Effector CD8-positive, alpha-beta T cell (primary cell): ENCODE results near the gene GRAP.

ENCODE experiments used
- DNase-seq: peaks from one replicate; lab custom pipeline; 2025; lab: John Stamatoyannopoulos, UW

Gene GRAP

DNA sequence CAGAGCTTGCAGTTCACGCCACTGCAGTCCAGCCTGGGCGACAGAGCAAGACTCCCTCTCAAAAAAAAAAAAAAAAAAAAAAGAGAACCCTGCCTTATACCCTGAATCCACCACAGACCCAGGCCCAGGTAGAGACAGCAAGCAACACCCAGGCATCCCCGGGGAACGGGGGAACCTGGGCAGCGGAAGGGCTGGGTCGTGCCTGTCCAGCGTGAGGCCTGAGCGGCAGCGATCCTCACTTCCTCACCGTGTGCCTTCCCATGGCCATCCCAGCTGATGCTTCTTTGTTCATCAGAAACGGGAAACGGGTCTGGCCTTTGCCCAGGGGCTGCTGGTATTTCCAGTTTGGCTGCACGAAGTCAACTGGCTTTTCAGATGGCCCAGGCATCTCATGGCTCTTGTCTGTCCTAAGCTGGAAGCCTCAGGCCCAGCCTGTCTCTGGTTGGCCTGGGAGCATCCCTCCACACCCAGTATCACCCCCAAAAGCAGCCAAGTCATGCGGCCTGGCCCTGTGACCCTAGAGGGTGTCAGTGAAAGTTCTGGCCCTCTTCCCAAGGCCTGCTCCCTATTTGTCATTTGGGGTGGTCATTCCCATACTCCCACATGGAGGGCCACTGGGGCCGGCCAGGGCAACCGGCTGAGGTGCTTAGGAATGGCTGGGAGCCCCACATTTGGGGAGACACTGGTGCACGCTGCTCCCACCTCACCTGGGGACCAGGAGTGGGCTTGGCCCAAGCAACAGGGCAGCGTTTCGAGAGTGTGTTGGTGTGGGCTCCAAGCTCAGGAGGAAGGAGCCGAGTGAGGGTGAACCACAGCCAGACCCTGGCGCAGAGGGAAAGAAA lies 62.3 kb downstream of the GRAP start:
- no peak for DNase-seq

DNA sequence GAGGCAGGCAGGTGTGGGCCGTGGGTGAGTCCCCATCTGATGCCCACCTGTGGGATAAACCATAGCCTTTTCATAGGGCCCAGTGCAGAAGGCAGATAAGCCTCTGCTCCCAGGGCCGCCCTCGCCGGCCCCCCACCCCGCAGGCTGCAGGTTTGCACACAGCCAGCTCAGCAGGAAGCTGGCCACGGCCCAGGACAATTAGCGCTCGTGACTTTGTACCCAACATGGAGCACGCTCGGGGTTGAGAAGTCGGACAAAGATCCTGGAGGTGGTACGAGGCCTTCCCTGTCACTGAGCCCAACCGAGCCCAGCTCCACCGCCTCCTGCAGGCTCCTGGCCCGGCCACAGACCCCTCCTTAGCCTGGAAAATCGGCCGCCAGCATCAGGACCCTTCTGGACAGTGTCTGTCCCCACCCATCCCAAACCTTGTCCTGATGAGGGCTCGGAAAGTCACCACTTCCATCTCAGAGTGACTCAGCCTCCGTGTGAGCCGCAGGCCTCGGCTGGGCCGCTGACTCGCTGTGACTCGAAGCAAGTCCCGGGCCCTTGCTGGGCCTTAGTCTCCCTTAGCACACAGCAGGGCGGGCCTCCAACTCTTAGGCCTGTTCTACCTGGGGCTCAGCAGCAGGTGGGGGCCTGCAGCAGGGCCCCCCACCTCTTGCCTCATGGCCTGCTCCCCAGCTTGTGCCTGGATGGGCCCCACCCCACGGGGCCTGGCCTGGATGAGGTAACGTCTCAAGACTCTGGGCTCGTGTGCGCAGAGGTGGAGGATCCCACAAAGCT lies 64.9 kb downstream of the GRAP start:
- DNase-seq, result no peak

DNA sequence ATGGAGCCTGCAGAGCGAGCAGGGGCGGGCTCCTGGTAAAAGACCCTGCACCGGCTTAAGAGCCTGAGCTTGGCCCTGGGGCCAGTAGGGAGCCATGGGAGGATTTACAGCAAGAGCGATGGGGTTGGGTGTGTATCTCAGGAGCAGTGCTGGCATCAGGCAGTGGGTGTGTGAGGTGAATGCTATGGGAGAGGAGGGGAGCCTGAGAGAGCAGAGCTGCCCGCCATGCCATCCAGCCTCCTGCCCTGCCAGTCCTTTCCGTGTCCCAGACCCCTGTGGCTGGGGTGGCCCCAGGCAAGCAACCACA lies 65.5 kb downstream of the GRAP start:
- DNase-seq, result no peak

DNA sequence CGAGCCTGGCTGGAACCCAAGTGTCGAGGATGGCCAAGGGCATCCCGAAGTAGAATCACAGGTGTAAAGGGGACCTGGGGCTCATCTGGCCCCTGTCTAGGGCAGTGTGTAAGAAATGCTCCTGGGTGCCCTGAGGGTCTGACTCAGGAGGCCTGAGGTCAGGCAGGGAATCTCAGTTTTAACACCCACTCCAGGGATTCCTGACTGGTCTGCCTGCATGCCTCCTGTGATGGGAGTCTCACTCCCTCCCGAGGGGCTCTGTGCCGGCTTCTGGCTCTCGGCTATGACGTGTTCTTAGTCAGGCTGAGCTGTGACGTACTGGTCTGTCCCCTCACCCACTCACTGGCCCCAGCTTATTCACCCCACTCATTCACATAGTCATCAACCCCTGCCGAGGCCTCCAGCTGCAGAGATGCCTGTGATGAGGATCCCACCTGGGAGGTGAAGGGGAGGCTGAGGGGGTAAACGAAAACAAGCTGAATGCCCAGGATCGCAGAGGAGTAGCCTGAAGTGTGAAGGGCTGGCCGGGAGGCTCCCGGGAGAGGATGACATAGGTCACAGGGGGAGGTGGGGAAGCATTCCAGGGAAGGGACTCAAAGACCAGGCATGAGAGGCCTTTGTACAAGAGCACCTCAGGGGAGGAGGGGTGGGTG lies 65.9 kb downstream of the GRAP start:
- no peak for DNase-seq

DNA sequence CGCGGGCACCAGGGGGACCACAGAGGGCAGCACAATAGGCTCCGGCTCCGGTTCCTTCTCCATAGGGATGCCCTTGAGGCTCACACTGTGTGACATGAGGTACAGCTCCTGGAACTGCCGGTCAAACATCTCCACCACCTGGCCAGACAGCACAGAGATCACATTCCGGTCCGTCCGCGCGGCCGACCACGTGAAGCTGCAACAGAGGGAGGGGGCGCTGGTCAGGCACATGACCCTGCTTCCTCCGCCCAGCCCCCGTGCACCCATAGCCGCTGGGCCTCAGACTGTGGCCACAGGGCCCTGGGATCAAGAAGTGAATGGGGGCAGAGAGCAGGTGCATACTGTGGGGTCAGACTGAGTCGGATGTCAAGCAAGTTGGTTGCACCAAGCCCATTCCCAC lies 68.1 kb downstream of the GRAP start:
- no peak for DNase-seq

DNA sequence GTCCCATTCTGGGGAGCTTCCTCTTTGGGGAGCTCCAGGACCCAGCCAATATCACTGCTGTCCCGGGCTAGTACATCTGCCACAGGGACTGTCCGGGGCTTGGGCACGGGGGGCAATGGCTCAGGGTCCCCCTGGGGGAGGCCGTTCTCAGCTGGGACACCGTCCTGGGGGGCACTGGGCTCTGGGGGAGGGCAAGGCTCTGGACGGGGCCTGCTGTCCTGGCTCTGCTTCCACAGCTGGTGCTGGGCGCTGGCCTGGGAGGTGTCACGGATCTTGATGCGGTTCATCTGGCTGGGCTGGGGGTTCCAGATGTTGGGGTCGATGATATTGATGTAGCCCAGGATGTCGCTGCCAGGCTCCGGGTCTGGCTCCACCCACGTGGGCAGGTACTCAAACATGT lies 68.7 kb downstream of the GRAP start:
- no peak for DNase-seq

DNA sequence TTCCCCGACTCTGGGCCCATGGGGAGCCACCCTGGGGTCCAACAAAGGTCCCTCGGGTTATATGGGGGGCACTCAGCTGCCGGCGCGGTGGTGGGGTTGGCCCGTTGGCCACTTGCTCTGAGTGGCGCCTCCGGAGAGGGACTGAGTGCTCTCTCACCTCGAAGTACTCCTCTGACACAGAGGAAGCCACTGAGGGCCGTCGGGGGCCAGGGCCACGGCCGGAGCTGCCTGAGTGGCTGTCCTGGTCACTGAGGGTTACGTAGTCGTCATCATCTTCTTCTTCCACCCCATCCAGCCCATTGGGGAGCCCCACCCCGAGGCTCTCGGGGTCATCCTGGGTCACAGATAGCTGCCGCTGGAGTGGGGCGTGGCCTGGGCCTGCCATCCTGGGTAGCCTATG lies 69.1 kb downstream of the GRAP start:
- no peak for DNase-seq

DNA sequence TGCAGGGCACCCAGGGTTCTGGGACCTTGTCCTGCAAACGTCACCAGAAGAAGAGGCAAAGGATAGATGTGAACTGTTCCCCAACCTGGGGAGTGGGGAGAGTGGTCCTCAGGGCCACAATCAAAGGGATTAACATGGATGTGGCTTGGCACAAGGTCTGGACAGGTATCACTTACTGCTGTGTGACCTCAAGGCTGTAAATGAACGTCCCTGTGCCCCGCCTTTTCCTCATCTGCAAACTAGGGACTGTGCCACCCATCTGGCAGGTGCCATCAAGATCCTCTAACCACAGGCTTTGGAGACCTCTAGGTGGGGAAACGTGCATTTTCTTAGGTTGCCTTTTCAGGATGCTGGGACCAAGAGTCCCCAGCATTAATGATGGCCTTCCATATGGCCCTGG lies 69.7 kb downstream of the GRAP start:
- DNase-seq, result no peak

DNA sequence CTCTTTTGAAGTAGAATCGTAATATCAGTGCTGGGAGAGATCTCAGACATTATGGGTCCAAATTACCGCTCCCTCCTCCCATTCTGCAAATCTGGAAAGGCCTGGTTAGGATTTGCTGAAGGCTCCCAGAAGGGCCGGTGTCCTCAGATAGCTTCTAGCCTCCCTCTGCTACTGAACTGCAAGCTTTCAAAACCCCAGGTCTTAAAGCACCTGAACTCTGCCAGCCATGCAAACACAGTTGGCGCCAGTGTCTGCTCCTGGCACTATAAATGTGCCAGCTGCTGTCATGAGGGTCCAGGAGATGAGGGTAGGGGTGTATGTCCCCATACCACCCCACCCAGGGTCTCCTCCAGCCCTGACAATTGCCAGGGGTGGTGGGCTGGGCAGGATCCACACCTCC lies 70.6 kb downstream of the GRAP start:
- DNase-seq, result no peak

DNA sequence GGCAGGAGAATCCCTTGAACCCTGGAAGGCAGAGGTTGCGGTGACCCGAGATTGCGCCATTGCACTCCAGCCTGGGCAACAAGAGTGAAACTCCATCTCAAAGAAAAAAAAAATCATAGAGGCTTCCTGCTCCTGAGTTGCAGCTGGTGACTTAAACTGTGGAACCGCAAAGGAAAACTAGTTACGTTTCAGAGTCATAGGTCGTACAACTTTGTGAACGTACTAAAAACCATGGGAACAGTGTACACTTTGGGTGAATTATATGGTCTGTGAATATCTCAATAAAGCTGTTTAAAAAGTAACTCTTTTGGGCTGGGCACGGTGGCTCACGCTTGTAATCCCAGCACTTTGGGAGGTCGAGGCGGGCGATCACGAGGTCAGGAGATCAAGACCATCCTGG lies 71.2 kb downstream of the GRAP start:
- no peak for DNase-seq

DNA sequence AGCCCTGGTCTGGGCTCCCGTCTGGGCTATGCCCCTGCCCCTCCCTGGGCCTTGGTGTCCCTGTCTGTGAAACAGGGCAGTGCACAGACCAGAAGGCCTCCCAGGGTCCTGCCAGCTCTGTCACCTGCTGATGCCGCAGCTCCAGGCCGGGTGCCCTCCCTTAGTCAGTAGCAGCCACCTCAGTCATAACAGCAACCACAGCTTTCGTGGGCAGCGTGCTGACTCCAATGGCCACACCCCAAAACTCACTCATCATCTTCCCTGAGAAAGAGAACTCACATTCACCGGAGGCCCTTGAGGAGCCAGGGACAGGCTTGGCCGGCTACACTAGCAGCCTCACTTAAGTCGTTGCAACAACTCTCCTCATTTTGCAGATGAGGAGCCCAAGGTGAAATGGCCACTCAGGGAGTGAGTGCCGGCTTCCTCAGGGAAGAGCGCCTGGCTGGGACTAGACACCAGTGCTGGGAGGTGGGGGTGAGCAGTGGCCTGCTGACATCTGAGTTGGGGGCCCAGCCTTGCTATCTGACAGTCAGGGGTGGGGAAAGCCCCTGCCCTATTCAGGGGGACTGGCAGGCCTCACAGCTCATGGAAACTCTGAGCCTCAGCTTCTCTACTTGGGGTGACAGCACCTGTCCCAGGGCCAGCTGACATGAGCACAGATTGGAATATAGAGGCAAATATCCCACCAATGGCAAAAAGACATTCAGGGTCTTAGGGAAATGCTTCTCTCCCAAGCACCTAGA lies 72.2 kb downstream of the GRAP start:
- DNase-seq, result no peak

DNA sequence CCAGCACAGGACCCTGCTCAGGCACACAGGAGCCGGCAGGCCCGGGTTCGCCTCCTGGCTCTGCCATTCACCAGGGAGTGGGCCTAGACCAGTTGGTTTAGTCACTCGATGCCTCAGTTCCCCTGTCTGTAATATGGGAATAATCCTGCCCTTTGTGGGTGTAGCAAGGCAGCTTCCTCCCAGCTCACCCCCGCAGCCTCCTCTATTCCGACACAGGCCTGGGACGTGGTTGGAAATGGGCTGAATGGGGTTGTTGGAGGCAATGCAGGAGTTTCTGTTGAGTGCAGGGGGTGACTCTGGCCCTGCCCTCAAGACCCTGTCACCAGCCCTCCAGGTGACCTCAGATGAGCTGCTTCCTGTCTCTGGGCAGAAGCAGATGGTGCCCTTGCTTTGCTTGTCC lies 75.0 kb downstream of the GRAP start:
- no peak for DNase-seq
